HG03175 (cell line): ENCODE measurements around the gene ELAVL2.

ENCODE experiments used
- ATAC-seq: cut with Tn5 transposase; IDR thresholded peaks from one replicate; pipeline ENCODE4 v1.9.1; 2021; ENCODE audit warnings: mild to moderate bottlenecking, moderate library complexity; ENCODE audit not compliant: unreplicated experiment

ELAVL2 gene

DNA sequence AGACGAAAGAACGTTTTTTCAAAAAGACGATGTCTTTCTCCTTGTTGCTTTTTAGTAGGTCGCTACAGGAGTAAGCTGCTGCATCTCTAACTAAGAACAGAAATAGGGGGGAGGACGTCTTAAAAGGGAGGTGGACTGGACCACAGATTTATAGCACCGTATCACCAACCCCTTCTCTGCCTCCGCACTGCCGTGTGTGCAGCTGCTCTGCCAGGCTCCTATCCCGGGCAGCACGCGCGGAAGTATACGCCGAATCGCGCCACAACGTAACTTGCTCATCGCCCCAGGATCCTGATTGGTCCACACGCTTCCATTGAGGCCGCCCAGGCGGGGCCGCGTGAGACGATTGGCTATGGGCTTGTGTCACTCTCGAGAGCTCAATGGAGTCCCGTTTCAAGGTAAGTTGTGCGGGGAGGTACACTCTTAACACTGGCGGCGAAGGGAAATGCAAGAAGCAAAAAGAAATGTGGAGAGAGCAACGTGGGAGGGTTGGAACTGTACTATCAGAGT, at the start of gene ELAVL2:
ELAVL2 (minus strand) TSS at position 121 of the 510 bp plus-strand sequence. CDS start 64,006 bp downstream, outside the sequence.
- ATAC-seq, result no peak

DNA sequence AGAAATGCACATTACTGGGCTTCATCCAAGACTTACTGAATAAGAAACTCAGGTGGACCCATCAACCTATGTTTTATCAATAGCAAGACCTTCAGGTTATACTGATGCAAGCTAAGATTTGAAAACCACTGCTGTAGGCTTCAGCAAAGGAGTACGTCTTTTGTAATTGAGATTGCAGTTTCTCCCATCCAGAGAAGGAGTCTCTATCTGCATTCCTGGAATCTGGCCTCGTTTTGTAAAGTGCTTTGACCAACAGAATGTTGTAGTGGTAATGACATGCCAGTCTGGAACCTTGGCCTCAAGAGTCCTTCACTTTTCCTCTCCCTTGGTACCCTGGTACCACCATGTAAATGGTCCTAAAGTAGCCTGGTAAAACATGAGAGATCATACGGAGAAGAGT, 32.2 kb upstream of the ELAVL2 start:
- ATAC-seq, result no peak

DNA sequence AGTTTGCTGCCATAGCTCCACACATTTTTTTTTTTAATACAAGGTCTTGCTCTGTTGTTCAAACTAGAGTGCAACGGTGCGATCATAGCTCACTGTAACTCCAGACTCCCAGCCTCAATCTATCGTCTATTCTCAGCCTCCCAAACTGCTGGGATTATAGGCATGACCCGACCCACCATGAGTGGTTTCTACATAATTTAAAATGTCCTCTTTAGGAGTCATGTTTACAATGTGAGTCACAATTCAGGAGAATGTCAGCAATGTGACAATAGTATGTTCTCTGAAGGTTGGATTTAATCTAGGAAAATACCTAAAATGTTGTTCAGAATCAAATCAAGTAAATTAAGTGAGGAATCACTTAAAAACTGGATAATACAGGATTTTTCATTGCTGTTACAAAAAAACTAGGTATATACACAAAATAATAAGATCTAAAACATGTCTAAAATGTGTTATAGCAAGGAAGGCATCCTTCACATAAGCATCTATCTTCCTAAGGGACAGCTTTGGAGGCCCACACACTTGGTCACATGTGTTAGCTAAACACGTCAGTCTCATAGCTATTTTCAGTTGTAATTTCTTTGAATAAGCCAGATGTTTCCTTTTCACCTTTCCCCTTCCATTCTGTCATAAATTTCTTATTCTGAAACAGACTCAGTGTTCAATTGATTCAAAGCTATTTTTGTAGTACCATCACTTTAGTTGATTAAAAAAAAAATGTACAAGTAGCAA, 30.0 kb upstream of the ELAVL2 start:
- ATAC-seq, result no peak

DNA sequence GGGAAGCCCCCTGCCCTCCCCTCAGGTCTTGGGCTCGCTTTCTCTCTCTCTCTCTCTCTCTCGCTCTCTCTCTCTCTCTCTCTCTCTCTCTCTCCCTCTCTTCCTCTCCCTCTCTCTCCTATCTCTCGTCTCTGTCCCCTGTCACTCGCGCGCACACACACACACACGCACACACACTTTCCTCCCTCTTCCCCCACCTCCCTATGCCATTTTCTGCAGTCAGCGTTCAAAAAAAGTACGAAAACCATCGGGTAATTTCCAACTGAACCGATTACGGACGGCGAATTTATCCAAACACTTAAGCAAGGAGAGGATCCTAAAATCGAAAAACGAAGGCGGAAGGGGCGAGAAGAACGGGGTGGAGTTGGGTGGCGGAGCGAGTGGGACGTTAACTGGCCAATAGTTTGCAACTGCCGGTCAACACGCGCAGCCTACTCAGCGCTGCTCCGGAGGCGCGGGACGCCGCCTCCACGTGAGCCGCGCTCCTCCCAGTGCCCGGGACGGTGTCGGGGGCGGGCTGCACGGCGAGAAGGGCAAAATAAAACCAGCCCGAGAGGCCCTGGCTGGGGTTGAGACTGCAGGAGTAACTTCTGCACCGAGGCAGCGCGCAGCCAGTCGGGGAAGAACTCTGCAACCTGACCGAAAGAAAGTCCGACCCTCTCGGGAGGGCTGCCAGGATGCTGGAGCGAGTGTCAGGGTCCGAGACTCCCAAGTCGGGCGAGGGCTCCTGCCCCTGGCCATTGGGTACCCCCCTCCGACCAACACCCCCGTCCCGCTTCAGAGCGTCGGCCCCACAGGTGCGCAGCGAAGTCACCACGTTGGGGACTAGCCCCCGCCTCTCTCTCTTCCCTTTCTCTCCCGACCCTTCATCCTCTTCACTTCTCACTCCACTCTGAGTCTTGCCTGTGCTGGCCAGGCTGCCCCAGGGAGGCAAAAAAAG, 24.9 kb upstream of the ELAVL2 start:
- no peak for ATAC-seq

DNA sequence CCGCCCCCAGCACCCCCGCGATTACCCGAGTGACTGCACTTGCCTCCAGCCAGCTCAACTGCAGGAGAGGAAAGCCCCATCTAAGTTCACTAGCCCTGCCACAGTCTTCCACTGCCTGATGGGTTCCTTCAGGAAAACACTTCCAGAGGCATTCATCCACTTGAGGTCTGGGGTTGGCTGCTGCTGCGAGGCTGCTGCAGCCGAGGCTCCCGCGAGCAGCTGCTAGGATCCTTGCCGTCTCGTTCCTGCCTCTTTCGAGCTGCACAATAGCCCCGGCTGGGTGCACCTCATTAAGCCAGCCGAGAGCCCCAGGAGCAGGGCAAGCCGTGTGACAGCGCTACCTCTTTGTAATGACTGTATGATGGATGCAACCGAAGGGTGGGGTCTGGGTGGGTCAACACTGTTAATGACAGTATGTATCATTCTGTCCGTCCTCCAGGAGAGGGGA, 24.2 kb upstream of the ELAVL2 start:
- ATAC-seq, result no peak

DNA sequence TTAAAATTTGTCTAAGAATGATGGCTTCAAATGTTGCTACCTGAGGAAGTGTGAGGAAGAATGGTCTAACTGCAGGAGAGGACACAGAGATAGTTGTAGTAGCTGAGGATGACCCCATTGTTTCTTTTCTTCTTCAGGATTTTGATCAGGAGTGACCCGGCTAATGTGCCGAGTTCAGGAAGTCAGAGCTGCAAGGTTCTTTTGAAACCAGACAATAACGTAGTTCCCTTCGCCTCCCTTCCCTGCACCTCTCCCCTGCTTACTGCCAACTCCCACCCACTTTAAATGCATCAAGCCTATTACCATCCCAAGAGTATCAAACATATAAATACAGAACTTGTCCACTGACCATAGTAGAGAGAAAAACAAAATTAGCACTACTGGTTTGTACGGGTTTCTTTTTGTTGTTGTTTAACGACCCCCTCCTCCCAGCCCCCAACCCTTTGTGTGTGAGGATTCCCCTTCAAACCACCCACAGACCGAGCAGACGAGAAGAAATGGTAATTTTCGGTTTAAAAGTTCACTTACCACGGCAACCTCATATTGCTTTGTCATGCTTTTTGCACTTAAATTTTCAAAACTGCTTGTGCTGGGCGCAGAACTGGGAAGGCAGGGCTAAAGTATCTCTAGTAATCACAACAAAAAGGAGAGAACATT, 23.5 kb upstream of the ELAVL2 start:
- no peak for ATAC-seq

DNA sequence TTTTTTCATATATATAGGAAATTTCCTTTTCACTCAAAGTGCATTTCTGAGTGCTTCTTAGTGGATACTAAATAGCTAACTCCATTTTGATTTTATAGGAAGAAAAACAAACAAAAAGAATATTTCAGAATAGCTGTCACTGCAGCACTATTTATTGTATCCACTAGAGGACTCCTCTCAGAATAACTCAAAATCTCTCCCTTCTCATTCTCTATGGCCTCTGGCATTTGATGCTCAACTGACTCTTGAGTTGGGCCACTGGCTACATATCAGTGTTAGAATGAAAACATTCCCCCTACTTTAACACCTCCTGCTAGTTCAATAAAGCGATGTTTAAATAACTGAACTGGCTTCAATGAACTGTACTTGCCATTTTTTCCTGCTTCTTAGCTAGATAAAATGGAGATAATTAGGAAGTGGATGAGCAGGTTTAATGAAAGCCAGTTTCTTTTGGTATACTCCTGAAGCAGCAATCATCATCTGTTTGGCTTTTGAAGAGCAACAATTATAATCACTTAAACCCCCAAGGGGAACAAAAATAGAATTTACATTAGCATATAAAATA, 16.6 kb upstream of the ELAVL2 start:
- no peak for ATAC-seq

DNA sequence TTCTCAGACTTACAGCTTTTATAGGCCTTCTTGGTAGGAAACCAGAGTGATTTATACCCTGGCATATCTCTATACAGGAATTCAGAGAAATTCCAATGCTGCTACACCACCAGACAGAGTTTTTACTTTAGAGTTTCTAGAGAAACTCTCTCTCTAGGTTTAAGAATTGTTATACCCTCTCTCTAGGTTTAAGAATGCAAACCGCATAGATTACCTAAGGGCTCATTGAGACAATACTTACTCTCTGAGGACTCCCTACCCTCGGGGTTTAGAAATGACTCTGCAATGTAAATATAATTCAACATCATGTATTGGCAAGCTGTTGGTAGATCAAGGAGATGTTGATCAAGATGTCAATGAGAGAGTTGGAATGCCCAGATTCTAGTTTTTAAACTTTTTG, 15.3 kb upstream of the ELAVL2 start:
- no peak for ATAC-seq

DNA sequence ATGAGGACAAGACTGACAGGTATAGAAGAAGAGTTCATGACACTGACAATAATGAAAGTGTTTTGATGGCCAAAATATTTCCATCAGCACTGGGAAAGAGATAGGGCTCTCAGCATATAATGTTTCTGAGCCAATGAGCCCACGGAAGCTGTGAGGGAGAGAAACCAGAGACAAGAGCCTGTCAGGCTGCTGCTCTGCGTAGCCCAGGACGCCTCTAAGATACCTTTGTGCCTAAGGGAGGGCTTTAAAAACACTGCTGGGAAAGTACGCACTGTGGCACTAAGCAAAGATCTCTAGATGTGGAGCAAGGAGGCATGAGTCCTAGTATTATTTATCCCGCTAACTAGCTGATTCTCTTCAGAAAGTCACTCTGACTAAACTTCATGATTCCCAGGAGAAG, 11.0 kb upstream of the ELAVL2 start:
- ATAC-seq, result no peak

DNA sequence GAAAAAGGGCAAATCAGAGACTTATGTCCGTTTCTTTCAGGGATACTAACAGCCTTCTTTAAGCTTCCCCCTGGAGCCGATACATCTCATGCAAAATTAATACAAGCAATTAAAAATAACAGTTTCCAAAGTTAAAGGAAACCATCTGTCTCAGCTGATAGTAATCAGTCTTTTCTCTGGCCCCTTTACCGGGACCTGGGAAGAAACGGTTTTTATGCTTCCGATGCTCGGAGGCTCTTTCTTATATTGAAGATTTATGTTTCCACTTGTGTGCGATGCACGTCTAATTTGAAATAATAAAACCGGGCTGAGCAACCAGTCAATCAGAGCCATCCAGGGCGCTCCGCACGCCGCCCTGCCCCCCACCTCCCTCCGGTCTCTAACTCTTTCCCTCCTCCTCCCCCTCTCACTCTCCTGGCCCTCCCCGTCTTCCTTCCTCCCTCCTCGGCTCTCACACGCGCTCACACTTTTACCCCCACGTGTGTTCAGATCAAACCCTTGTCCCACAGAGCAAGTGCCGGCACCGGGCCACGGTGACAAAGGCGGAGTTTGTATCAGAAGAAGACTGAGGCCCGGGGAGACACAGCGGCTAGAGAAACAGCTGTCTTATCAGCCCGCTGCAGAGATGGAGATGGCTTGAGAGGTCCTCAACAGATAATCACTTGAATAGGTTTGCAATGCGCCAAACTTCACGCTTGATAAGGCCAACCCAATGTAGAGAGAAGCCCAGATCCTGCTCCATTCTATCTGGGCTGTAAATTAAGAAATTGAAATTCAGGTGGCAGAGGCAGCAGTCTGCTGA, 5.1 kb upstream of the ELAVL2 start:
- no peak for ATAC-seq

DNA sequence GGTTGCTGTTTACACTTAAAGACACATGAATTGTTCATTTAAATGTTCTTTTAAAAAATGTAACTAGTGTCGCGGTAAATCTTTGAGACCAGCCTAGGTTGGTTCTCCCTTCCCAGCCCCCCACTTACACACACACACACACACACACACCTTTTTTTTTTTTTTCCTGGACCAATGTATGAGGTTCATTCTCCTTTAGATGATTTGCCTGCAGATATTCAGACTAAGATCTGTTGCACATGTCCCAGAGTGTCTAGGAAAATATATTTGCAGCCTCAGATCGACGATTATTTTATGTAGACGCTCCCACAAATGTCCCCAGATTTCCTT, 4.4 kb upstream of the ELAVL2 start:
- ATAC-seq, result no peak

DNA sequence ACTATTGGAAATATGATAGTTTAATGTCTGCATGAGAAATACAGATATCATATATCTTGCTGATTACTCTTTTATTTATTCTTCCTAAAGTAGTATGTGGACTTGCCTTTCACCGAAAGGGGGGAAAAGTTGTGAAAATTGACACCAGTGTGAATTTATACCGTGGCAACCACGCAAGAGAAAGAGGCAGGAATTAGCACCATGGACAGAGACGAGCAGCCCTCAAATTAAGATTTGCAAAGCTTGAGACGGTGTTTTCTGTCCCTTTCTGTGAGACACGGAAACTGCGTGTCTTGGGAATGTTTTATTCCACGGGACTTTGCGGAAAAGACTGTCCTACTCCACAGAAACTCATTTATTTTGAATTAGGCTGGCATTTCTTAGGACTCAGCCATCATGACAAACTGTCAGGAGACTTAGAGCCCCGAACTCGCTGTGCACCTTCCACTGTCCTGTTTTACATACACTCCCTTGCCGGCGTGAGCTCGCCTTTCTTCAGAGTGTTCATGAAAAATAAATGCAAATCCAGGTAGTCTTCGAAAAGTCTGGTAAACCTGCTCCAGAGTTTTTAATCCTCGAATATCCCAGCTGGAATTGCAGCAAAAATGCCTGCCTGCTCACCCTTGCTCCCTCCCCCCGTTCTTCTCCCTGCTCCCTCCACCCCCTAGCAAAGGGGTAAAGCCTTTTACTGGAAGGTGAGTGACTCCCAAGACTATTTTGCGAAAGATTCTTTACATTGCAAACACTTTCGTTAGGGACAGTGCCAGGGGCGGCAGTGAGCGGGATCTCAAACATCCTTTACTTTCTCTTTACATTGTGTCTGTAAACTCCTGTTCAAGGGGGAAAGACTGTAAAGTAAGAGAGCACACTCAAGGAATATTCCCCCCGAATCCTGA, 3.8 kb upstream of the ELAVL2 start:
- no peak for ATAC-seq

DNA sequence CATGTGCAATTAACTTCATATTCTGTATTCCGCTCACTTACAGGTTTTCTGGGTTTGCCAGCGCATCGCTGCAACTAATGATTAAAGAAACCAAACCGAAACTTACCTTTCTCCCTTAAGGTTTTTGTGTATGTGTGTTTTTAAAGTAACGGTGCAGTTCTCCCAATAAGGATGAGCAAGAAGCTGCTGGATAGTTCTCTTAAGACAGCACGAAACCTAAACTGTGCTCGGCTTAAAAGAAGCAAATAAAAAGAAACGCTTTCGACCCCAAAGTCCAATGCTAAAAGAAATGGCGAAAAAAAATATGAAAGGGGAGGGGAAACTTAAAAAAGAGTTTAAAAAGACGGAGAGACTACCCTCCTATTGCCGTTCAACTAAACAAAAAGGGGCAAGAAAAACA, 340 bp downstream of the ELAVL2 start:
- no peak for ATAC-seq

DNA sequence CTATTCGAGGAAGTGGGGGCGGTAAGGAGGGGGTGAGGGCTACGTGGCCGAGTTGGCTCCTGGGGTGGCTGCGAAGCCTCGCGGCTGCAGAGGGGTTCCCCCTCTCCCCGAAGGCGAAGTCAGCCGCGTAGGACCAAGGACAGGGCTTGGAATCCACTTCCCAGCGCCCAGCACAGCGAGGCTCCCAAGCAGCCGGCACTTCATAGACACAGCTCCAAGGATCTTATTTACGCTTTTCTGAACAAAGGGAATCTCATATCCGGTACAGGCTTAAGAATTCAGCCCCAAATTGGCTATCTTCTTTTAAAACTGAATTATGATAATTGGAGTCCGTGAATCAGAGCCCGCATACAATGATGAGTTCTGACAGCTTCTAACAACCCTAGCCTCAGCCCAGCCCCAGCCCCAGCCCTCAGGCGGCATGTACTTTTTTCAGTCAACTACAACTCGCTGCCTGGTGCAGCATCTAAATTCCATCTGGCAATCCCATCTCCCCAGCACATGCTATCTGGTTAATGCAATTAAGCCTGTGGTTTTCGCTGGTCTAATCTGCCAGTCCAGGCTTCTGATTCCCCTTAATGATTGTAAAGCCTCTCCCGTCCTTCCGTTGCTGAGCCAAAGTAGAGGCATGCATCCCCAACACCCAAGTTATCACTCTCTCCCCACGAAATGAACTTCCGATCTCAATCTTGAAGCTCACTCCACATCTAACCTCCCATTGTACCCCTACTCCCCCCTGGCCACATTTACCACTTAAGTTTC, 1.0 kb downstream of the ELAVL2 start:
- no peak for ATAC-seq

DNA sequence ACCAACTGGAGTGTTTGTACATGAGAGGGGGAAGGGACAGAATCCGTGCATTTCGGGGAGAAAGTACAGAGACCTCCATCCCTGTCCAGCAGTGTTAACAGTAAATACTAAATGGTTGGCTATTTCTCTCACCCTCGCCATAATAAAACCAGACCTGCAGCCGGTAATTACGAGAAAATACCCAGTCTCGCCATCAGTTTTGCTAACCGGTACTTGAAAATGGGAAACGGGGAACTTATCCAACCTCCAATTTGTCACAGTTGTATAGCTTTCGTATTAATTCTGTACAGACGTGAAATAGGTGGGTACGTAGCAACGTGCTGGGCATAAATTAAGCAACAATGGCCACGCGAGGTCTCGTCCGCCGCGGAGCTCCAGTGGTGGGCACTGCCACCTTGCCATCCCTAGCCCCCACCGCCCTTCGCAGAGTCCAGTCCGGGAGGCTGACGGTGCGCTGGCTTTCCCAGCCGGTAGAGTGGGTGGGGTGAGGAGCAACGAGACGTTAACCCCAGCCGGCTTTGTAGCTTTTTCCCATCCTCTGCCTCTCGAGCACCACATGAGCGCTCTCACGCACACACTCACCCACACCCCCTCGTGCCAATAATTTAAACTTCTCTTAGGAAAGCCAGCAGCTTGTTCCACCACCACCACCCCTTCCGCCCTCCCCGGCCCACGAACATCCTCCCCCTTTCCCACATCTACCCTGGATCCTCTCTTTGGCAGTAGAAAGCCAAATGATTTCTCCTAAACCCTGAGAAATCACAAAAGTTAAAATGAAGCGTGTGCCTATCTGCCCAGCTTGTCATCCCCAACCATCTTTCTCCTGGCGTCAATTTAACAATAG, 1.8 kb downstream of the ELAVL2 start:
- no peak for ATAC-seq

DNA sequence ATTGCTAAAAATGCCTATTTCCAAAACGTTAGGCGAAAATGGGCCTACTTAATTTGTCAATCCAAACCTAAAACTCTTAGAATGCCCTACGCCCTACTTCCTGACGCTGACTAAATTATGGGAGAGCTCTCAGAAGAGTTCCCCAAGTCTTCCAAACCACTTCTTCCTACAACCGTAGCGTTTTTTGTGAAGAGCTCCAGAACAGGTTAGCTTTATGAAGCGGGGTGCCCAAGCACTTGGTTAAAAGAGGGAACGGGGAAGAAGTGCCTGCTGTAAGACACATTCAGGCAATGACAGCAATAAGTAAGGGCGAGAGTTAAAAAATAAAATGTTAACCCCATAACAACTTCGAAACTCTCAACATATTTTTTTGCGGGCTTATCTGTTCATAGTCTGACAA, 2.8 kb downstream of the ELAVL2 start:
- ATAC-seq, result no peak

DNA sequence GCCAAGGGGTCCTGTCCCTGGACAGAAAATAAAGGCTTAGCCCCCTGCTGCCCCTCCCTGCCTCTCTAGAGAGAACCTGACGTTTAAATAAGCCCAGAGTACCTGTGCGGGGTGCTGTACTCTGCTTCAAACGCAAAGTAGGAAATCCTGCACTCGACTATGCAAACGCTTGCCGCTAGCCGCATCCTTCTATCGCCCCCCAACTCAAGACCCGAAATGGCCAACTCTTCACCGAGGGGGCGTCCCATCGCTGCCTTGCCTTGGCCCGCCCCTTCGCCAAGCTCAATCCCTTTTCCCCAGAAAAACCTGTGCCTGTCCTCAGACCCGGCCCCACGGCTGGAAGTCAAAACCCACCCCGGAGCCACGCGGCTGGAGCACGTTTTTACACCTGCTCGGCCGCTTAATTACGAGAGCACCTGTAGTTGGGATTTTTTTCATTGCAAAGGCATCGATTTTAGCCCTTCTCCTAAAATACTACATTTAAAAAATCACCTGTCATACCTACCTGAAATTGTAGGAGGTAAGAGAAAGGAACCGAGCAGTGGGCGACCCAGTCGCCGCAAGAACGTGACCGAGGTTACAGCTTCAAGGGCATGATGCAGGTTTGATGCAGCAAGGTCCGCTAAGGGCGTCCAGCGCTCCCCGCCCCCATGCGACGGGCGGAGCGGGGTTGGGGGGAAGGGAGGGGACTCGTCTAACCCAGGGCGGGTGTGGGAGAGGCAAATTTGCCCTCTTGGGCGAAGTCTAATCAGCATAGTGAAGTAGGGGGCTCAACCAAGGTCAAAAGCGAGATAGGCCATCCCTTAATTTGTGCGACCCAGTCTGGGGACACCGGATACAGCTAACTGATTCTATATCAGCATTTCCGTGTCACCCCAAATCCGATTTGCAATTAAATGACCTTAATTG, 3.5 kb downstream of the ELAVL2 start:
- ATAC-seq, result no peak
